SJSA1 (cell line): ENCODE measurements around the gene MT4. TPM values are rescaled to one million over a fixed set of nuclear protein-coding genes. Genes with fewer than 3 reads are reported as not detected.

Experiments used
- DNase-seq, 2 experiments: peaks; one replicate each; pipeline ENCODE4 v3.0.0-alpha.2; 2015 to 2020; ENCODE audit warnings: low spot score in 2 of 2, low read depth in 1 of 2
- H3K27ac ChIP-seq: fragments of 250-450 bp; sonication (Bioruptor Pico); 2 replicates; pipeline ENCODE4 v1.5.1; 2020; ENCODE audit warnings: mild to moderate bottlenecking, moderate library complexity
- H3K27me3 ChIP-seq: fragments of 250-450 bp; sonication (Bioruptor Pico); replicated peaks from 2 replicates; pipeline ENCODE4 v1.5.1; 2020; ENCODE audit warnings: mild to moderate bottlenecking, moderate library complexity
- H3K36me3 ChIP-seq: fragments of 250-450 bp; sonication (Bioruptor Pico); 2 replicates; pipeline ENCODE4 v1.5.1; 2020; ENCODE audit warnings: mild to moderate bottlenecking
- H3K4me1 ChIP-seq: fragments of 250-450 bp; sonication (Bioruptor Pico); replicated peaks from 2 replicates; pipeline ENCODE4 v1.6.1; 2021; ENCODE audit warnings: mild to moderate bottlenecking
- H3K4me3 ChIP-seq: fragments of 250-450 bp; sonication (Bioruptor Pico); 2 replicates; pipeline ENCODE4 v1.5.1; 2020; ENCODE audit warnings: mild to moderate bottlenecking
- H3K9me3 ChIP-seq: fragments of 250-450 bp; sonication (Bioruptor Pico); replicated peaks from 2 replicates; pipeline ENCODE4 v1.5.1; 2020; ENCODE audit warnings: mild to moderate bottlenecking
- total RNA-seq: library from RNA; depleted of rRNA; stranded (reverse); fragments of >200 nt; shearing (Covaris generic); gene quantifications from 2 replicates; pipeline ENCODE4 v1.2.3, GENCODE V29; 2014; rRNA removed

MT4 gene
- total RNA-seq, 1 experiment from 2014 or later, result not detected

DNA sequence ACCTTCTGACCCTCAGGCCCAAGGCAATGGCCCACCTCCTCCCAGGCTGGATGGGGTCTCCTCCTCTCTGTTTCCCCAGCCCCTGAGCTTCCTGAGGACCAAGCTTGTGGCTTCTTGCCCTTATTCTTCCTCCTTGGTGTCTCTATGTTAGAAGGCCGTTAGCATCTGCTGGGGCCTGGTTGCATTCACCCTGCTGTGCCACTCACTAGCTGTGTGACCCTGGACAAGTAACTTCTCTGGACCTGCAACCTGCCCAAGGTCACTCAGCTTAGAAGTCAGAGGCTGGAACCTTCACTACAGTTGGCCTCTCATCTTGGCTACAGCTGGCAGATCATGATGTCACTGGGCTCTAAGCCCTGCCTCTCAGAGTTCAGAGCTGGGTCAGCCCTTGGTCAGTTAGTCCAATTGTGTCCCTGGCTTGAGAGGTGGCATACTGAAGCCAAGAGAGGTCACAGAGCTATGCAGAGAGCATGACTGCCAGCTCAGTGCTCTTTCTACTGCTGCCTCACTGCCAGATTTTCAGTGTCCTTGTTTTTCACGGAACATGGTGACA lies 46.5 kb downstream of the MT4 start:
- H3K27me3 ChIP-seq, result no peaks in the 10 kb centered on the region
- DNase-seq, result peak in 1 of 2 experiments; percentile 37
- peak overlapping the region; percentile 96 for H3K27ac ChIP-seq
- no peak overlapping the region for H3K4me3 ChIP-seq
- H3K9me3 ChIP-seq, result no peaks in the 10 kb centered on the region
- no peaks in the 10 kb centered on the region for H3K36me3 ChIP-seq
- peaks cover 74% of the 10 kb centered on the region for H3K4me1 ChIP-seq

DNA sequence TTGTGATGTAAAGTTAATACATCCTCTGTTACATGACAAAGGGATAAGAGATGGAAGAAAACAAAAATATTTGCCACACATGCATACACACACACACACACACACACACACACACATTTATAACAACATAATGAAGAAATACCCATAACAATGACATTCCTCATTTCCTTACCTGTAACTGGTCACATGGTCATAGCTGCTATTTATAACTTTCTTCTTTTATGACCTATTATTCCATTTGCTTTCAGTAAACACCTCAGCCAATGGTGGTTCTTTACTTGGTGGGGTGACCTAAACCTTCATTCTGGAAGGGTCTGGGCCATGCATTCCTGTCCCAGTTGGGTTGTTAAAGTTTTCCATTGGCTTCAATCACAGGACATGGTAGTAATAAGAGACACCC lies 48.8 kb downstream of the MT4 start:
- peaks cover 55% of the 10 kb centered on the region for H3K4me1 ChIP-seq

DNA sequence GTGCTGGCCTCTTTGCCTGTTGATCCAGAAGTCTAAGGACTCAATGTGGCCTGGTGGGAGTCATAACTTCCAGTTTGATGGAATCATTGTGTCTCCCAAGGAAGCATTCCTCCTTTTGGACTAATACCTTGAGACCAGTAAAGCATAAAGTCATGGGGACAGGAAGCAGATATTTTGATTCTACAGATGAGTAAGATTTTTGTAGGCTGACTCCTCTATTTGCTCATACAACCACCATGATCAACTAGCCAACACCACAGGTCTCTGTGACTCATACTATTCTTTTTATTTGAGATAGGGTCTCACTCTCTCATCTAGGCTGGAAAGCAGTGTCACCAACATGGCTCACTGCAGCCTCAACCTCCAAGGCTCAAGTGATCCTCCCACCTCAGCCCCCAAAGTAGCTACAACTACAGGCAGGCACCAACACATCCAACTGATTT lies 49.7 kb downstream of the MT4 start:
- peak overlapping the region; percentile 60 for H3K27ac ChIP-seq
- DNase-seq, result peak in 1 of 2 experiments; percentile 75
- no peaks in the 10 kb centered on the region for H3K9me3 ChIP-seq
- peaks cover 55% of the 10 kb centered on the region for H3K4me1 ChIP-seq
- H3K4me3 ChIP-seq, result 0 out of 2 replicates have a peak overlapping the region, but pooled peaks have one; percentile 1
- no peaks in the 10 kb centered on the region for H3K36me3 ChIP-seq
- H3K27me3 ChIP-seq, result no peaks in the 10 kb centered on the region

More for the DNA sequence above, 48.8 kb downstream of the MT4 start:
- H3K27me3 ChIP-seq, result no peaks in the 10 kb centered on the region
- no peak for DNase-seq
- no peaks in the 10 kb centered on the region for H3K36me3 ChIP-seq
- peak overlapping the region; percentile 60 for H3K27ac ChIP-seq
- H3K9me3 ChIP-seq, result no peaks in the 10 kb centered on the region
- 0 out of 2 replicates have a peak overlapping the region, but pooled peaks have one; percentile 1 for H3K4me3 ChIP-seq

DNA sequence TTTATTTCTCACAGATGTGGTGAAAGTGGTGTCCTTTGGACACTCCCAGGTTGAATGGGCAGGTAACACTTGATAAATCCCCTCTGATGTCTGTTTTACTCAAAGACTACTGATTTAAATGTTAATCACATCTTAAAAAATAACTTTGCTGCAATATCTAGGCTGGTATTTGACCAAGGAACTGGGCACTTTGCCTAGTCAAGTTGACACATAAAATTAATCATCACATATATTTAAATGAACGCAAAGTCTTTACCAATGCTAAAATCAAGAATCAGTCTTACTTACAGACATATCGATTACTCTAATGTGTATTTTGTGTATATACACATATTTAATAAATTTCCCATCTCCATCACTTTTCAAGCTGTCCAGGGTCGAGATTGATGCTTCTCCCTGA lies 50.5 kb downstream of the MT4 start:
- Histone ChIP-seq H3K27me3 (no peaks in the 10 kb centered on the region), H3K27ac (peak overlapping the region; percentile 49; the same call in 1 of the 2 replicates), H3K9me3 (no peaks in the 10 kb centered on the region), H3K36me3 (no peaks in the 10 kb centered on the region), H3K4me3 (no peak overlapping the region), H3K4me1 (peaks cover 49% of the 10 kb centered on the region)
- no peak for DNase-seq

DNA sequence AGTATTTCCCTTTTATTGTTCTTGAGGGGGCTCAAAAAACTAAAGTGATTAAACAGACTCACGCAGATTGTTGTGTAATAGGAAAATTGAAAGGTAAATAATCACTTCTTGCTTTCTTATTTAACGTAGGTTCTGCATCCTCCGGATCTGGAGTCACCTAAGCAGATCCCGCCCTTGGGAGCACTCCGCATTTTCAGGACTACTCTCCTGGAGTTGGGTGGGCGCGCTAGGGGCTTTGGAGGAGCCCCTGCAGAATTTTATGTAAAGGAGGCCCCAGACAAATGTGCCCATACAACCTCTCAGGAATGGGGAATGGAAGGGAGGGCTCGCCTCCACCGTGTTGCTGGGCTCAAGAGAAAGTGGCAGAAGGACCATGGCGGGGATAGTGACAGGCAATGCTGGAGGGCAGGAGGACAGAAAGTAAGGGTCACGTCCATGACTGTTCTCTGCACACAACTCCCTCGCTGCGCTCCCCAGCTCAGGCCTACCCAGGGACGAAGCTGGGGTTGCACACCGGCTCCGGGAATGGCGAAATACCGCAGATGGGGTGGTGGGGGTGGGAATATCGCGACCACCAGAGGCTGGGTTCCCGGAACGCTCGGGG lies 51.8 kb downstream of the MT4 start:
- H3K27ac ChIP-seq, result no peak overlapping the region

DNA sequence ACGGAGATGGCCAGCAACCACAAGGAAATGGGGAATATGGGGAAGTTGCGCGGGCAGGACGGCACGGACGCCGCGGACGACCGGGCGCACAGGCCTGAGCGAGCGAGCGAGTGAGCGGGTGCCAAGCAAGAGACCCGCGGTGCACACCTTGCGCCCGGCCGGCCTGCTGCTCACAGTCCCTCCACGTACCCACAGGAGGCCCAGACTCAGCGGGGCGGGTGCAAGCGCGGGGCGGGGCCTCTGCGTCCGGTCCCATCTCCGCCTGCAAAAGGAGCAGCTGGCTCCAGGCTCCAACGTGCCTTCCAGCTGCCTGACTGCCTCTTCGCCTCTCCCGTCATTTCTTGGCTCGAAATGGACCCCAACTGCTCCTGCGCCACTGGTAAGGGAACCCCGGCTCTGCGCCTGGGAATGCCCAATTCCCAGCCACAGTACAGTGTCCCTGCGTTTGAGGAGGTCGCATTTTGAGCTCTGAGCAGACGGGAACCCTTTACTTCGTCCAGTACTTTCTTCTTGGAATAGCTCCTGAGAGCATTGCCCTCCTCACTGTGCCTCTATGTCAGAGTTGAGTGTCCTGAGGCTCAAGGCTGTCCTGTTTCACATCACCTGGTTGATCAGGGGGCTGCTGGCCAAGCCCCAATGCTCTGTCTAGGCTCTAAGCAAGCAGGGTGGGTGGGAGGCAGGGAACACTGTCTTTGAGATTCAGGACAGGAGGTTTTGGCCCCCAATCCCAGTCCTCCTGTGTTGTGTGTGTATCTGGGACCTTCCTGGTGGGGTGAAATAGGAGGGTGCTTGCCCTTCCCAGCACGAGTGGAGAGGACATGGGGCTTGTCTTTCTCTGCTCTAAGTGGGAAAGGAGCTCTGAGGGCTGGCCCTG lies 52.6 kb downstream of the MT4 start:
- no peaks in the 10 kb centered on the region for H3K9me3 ChIP-seq
- H3K4me3 ChIP-seq, result no peak overlapping the region
- H3K4me1 ChIP-seq, result peaks cover 30% of the 10 kb centered on the region
- H3K36me3 ChIP-seq, result no peaks in the 10 kb centered on the region
- no peak overlapping the region for H3K27ac ChIP-seq
- no peak for DNase-seq
- no peaks in the 10 kb centered on the region for H3K27me3 ChIP-seq

More for the DNA sequence above, 51.8 kb downstream of the MT4 start:
- no peaks in the 10 kb centered on the region for H3K36me3 ChIP-seq
- no peaks in the 10 kb centered on the region for H3K9me3 ChIP-seq
- DNase-seq, result no peak
- peaks cover 36% of the 10 kb centered on the region for H3K4me1 ChIP-seq
- no peaks in the 10 kb centered on the region for H3K27me3 ChIP-seq
- no peak overlapping the region for H3K4me3 ChIP-seq

DNA sequence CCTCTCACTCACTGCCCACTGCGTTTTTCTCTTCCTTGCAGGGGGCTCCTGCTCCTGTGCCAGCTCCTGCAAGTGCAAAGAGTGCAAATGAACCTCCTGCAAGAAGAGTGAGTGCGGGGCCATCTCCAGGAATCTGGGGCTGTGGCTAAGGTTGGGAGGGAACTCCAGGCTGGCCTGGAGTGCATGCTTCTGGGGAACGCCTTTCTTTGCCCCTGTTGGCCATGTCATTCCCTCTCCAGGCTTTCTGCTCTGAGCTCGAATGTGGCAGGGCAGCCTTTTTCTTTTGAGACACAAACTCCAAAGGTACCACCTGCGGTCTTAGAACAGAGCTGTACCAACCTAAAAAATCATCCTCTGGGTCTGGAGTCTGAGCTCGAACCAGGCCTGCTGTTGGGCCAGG lies 53.3 kb downstream of the MT4 start:
- DNase-seq, result no peak
- Histone ChIP-seq H3K9me3 (no peaks in the 10 kb centered on the region), H3K36me3 (no peaks in the 10 kb centered on the region), H3K4me1 (peaks cover 23% of the 10 kb centered on the region), H3K27me3 (no peaks in the 10 kb centered on the region), H3K4me3 (no peak overlapping the region), H3K27ac (no peak overlapping the region)

Other genes starting within 250 kb of the MT4 start
- gene AMFR, start 139.5 kb upstream of the MT4 start, total RNA-seq, result 197 and 258 TPM in 2 replicates
- 97.8 and 132 TPM in 2 replicates for gene NUDT21, start 113.7 kb upstream of the MT4 start, total RNA-seq
- 67.0 and 69.8 TPM in 2 replicates for gene OGFOD1, start 113.5 kb upstream of the MT4 start, total RNA-seq
- gene BBS2, start 45.0 kb upstream of the MT4 start, total RNA-seq, result 28.8 and 54.4 TPM in 2 replicates
- gene MT3, start 24.5 kb downstream of the MT4 start, total RNA-seq, result not detected in 2 replicates
- 48.4 and 69.6 TPM in 2 replicates for gene MT2A, start 43.5 kb downstream of the MT4 start, total RNA-seq
- gene MT1E, start 60.7 kb downstream of the MT4 start, total RNA-seq, result 63.9 and 155 TPM in 2 replicates
- 0.74 and 7.0 TPM in 2 replicates for gene MT1M, start 67.6 kb downstream of the MT4 start, total RNA-seq
- gene MT1A, start 73.6 kb downstream of the MT4 start, total RNA-seq, result not detected in 2 replicates
- not detected in 2 replicates for gene MT1B, start 86.8 kb downstream of the MT4 start, total RNA-seq
- gene MT1F, start 92.9 kb downstream of the MT4 start, total RNA-seq, result not detected in 2 replicates
- gene MT1G, start 103.0 kb downstream of the MT4 start, total RNA-seq, result not detected in 2 replicates
- not detected in 2 replicates for gene MT1H, start 104.7 kb downstream of the MT4 start, total RNA-seq
- 42.4 and 49.3 TPM in 2 replicates for gene MT1X, start 117.4 kb downstream of the MT4 start, total RNA-seq
- gene NUP93, start 165.1 kb downstream of the MT4 start, total RNA-seq, result 102 TPM in 2 replicates